Suprapubic skin (tissue), 4 donors: Measurements from ENCODE around the gene VRK3.

Experiments
- CTCF ChIP-seq, 2 donors: fragments of 200-600 bp in 1 of 2; fragments of 450-650 bp in 1 of 2; sonication (generic) in 1 of 2; IDR thresholded peaks; one replicate each; pipeline ENCODE4 v1.5.1; 2016 to 2019; ENCODE audit warnings: antibody characterized with exemption in 2 of 2, mild to moderate bottlenecking in 1 of 2, moderate library complexity in 1 of 2
- EP300 ChIP-seq: sonication (generic); formaldehyde crosslinking; IDR thresholded peaks from one replicate; pipeline ENCODE4 v1.6.1; 2017; ENCODE audit warnings: antibody characterized with exemption
- POLR2A ChIP-seq, 2 donors: fragments of 450-650 bp; IDR thresholded peaks; one replicate each; pipeline ENCODE4 v1.6.1; 2017; ENCODE audit warnings: antibody characterized with exemption in 2 of 2, mild to moderate bottlenecking in 2 of 2, moderate library complexity in 2 of 2
- POLR2AphosphoS5 ChIP-seq, 3 donors: sonication (generic); formaldehyde crosslinking; IDR thresholded peaks; one replicate each; pipeline ENCODE4 v1.6.1; 2017; ENCODE audit warnings: antibody characterized with exemption in 3 of 3

GRCh38 chr19:49985871-49986270, 39.3 kb downstream of the VRK3 start:
- TF ChIP-seq CTCF (IDR thresholded peaks at IDR 0.05) (no peak), POLR2AphosphoS5 (IDR thresholded peaks at IDR 0.05) (no peak), POLR2A (IDR thresholded peaks at IDR 0.05) (no peak), EP300 (no peak)
